Immature natural killer cell (primary cell): Measurements from ENCODE around the gene PDCD6IP. TPM values are rescaled to one million over a fixed set of nuclear protein-coding genes. Genes with fewer than 3 reads are reported as not detected.
"Not testable (repeated sequence)": the region's sequence is repeated elsewhere in the genome, so short reads cannot be mapped to it uniquely, and the experiment has no call there.

Experiments used
- DNase-seq, 3 donors: peaks; one replicate each; pipeline ENCODE4 v3.0.0; 2022; ENCODE audit warnings: mixed read lengths in 1 of 3
- H3K27ac Mint-ChIP-seq, 6 donors: one replicate each; pipeline ENCODE4 v1.8.0; 2020; ENCODE audit warnings: mixed read lengths in 6 of 6, mild to moderate bottlenecking in 5 of 6, inconsistent platforms in 4 of 6, moderate library complexity in 3 of 6
- H3K27me3 Mint-ChIP-seq, 3 donors: one replicate each; pipeline ENCODE4 v1.8.0; 2020 to 2021; ENCODE audit warnings: low read depth in 3 of 3, mild to moderate bottlenecking in 3 of 3, mixed read lengths in 3 of 3, moderate library complexity in 3 of 3, inconsistent platforms in 1 of 3
- H3K36me3 Mint-ChIP-seq, 3 donors: one replicate each; pipeline ENCODE4 v1.8.0; 2020; ENCODE audit warnings: mixed read lengths in 3 of 3, inconsistent platforms in 2 of 3, mild to moderate bottlenecking in 2 of 3
- H3K4me1 Mint-ChIP-seq, 2 donors: one replicate each; pipeline ENCODE4 v1.8.0; 2020; ENCODE audit warnings: inconsistent platforms in 2 of 2, mild to moderate bottlenecking in 2 of 2, mixed read lengths in 2 of 2, moderate library complexity in 1 of 2
- H3K4me3 Mint-ChIP-seq, 5 donors: one replicate each; pipeline ENCODE4 v1.8.0; 2020; ENCODE audit warnings: mild to moderate bottlenecking in 5 of 5, mixed read lengths in 5 of 5, inconsistent platforms in 3 of 5, moderate library complexity in 3 of 5
- H3K9me3 Mint-ChIP-seq, 6 donors: one replicate each; pipeline ENCODE4 v1.8.0; 2020; ENCODE audit warnings: mild to moderate bottlenecking in 6 of 6, mixed read lengths in 6 of 6, inconsistent platforms in 4 of 6, moderate library complexity in 3 of 6
- polyA plus RNA-seq, 3 donors: library from polyadenylated mRNA; unstranded; fragments of 300-500 nt; fragmentation: Illumina TruSeq; gene quantifications; one replicate each; pipeline ENCODE4 v1.2.3, GENCODE V29; 2021

Gene PDCD6IP
- polyA plus RNA-seq, 3 donors from 2014 or later = 52.8 to 99.8 (median 67.0) TPM

GRCh38 chr3:33781413-33781812 is 17.0 kb upstream of the PDCD6IP start:
- not testable (repeated sequence) for H3K9me3 Mint-ChIP-seq, DNase-seq, H3K27ac Mint-ChIP-seq, H3K36me3 Mint-ChIP-seq, H3K27me3 Mint-ChIP-seq, H3K4me1 Mint-ChIP-seq, H3K4me3 Mint-ChIP-seq

DNA sequence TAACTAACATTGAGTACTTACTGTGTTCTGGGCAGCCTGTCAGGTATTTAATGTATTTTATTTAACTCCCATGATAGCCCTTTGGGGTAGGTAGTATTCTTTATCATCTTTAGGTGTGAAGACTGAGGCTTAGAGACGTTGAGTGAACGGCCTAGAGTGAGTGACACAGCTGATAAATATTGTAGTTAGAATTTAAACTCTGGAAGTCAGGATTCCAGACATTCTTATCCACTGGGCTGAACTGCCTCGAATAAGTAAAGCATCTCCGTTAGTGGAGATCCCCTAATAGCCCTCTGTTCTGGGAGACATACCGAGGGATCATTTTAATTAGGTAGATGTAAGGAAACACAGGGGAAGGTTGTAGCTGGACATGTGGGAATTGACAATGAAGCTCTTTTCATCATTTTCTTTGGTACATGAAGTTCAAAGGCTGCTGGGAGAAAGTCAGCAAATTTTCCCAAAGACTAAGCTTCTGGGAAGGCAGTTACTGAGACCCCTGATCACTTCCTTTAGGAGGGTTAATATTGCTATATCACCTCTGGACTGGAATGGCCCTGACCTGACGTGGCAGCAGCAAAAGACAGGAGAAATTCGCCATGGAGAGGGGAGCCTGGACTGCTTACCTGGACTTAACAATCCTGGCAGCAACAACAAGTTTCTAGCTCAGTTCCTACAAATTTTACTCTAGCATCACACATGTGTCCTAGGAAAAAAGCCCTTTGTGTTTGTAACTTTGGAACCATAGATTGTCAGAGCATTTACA is 11.7 kb upstream of the PDCD6IP start:
- Mint-ChIP-seq H3K4me3 (peak overlapping the region in 2 of 5 donors; percentile 5 to 19), H3K27me3 (peaks cover 2 to 11% (median 4%) of the 10 kb centered on the region in 3 donors), H3K9me3 (no peaks in the 10 kb centered on the region), H3K27ac (no peak overlapping the region), H3K4me1 (peaks cover 0 to 2% of the 10 kb centered on the region in 2 donors), H3K36me3 (no peaks in the 10 kb centered on the region)
- no peak for DNase-seq

DNA sequence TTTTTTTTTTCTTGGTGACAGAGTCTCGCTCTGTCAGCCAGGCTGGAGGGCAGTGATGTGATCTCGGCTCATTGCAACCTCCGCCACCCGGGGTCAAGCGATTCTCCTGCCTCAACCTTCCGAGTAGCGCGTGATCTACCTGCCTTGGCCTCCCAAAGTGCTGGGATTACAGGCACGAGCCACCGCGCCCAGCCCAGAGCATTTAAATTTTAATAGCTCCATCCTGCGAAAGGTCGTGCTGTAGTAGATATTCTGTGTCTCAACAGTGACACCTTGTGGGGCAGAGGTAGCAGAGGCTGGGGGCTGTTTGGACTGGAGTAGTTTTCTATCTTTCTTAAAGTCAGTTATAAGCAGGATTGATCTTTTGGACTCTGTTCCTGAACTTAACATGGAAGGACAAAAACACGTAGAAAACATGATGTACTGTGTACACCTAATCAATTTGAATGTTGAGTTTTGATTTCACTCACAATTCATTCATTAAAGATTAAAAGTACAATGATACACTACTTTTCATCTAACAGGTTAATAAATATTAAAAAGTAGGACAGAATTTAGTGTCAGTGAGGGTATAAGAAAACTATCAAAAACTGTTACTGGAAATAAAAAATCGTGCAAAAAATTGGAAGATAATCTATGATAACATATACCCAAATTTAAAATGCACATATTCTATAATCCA is 11.0 kb upstream of the PDCD6IP start:
- peak overlapping the region in 2 of 5 donors; percentile 5 to 19 for H3K4me3 Mint-ChIP-seq
- H3K27me3 Mint-ChIP-seq = peaks cover 2 to 11% (median 6%) of the 10 kb centered on the region in 3 donors
- no peaks in the 10 kb centered on the region for H3K9me3 Mint-ChIP-seq
- peak; percentile 41 to 55 (median 47) for DNase-seq
- H3K4me1 Mint-ChIP-seq = peaks cover 0 to 2% of the 10 kb centered on the region in 2 donors
- H3K36me3 Mint-ChIP-seq = no peaks in the 10 kb centered on the region
- H3K27ac Mint-ChIP-seq = no peak overlapping the region

- no peak for DNase-seq
- Mint-ChIP-seq H3K27me3 (peaks cover 6 to 7% (median 6%) of the 10 kb centered on the region in 3 donors), H3K36me3 (no peaks in the 10 kb centered on the region), H3K27ac (no peak overlapping the region), H3K4me1 (peaks cover 0 to 2% of the 10 kb centered on the region in 2 donors), H3K9me3 (no peaks in the 10 kb centered on the region), H3K4me3 (no peak overlapping the region)
These were observed 9.1 kb upstream of the PDCD6IP start for GRCh38 chr3:33789183-33789954.

GRCh38 chr3:33790091-33790490 is 8.3 kb upstream of the PDCD6IP start:
- Mint-ChIP-seq H3K36me3 (no peaks in the 10 kb centered on the region), H3K9me3 (no peaks in the 10 kb centered on the region), H3K4me3 (no peak overlapping the region), H3K4me1 (peaks cover 0 to 2% of the 10 kb centered on the region in 2 donors), H3K27ac (no peak overlapping the region), H3K27me3 (peaks cover 6 to 7% (median 6%) of the 10 kb centered on the region in 3 donors)
- DNase-seq = no peak

- DNase-seq = no peak
- Mint-ChIP-seq H3K9me3 (no peaks in the 10 kb centered on the region), H3K36me3 (no peaks in the 10 kb centered on the region), H3K27ac (no peak overlapping the region), H3K4me3 (no peak overlapping the region), H3K27me3 (peaks cover 6 to 7% (median 6%) of the 10 kb centered on the region in 3 donors), H3K4me1 (peaks cover 0 to 2% of the 10 kb centered on the region in 2 donors)
These were observed 6.8 kb upstream of the PDCD6IP start for GRCh38 chr3:33791477-33792166.

- Mint-ChIP-seq H3K4me1 (no peaks in the 10 kb centered on the region), H3K4me3 (no peak overlapping the region), H3K27ac (no peak overlapping the region), H3K36me3 (no peaks in the 10 kb centered on the region), H3K27me3 (peaks cover 6% of the 10 kb centered on the region in 3 donors), H3K9me3 (no peaks in the 10 kb centered on the region)
- no peak for DNase-seq
These were observed 6.1 kb upstream of the PDCD6IP start for GRCh38 chr3:33792167-33792892.

GRCh38 chr3:33795131-33795530 is 3.3 kb upstream of the PDCD6IP start:
- H3K4me3 Mint-ChIP-seq = no peak overlapping the region
- H3K27ac Mint-ChIP-seq = no peak overlapping the region
- H3K4me1 Mint-ChIP-seq = peaks cover 21 to 23% of the 10 kb centered on the region in 2 donors
- no peak for DNase-seq
- no peaks in the 10 kb centered on the region for H3K9me3 Mint-ChIP-seq
- peaks cover 9 to 13% (median 9%) of the 10 kb centered on the region in 3 donors for H3K27me3 Mint-ChIP-seq
- H3K36me3 Mint-ChIP-seq = no peaks in the 10 kb centered on the region

GRCh38 chr3:33795856-33796536 is 2.4 kb upstream of the PDCD6IP start:
- H3K9me3 Mint-ChIP-seq = no peaks in the 10 kb centered on the region
- no peak for DNase-seq
- peak overlapping the region in 1 of 5 donors; percentile 1 for H3K4me3 Mint-ChIP-seq
- H3K27me3 Mint-ChIP-seq = peaks cover 7 to 11% (median 9%) of the 10 kb centered on the region in 3 donors
- H3K27ac Mint-ChIP-seq = no peak overlapping the region
- peaks cover 30 to 32% of the 10 kb centered on the region in 2 donors for H3K4me1 Mint-ChIP-seq
- no peaks in the 10 kb centered on the region for H3K36me3 Mint-ChIP-seq

DNA sequence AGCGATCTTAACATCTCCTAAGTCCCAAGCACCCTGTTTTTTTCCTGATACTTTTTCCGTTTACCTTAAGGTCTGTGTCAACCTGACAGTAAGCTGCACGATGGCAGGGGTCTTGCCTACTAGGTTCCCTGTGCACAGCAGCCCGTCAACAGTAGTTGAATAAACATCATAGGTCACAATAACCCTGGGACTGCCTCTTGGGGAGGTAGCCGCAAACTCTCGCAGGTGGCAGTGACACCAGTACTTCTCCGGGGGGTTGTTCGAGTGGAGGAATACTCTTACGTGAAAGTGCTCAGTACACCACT is 365 bp upstream of the PDCD6IP start:
- H3K27me3 Mint-ChIP-seq = peaks cover 4 to 11% (median 8%) of the 10 kb centered on the region in 3 donors
- H3K36me3 Mint-ChIP-seq = no peaks in the 10 kb centered on the region
- H3K4me1 Mint-ChIP-seq = peaks cover 41 to 50% of the 10 kb centered on the region in 2 donors
- H3K27ac Mint-ChIP-seq = peak overlapping the region; percentile 90 to 98 (median 92)
- DNase-seq = no peak
- peak overlapping the region; percentile 96 to 99 (median 97) for H3K4me3 Mint-ChIP-seq
- H3K9me3 Mint-ChIP-seq = no peaks in the 10 kb centered on the region

- no peaks in the 10 kb centered on the region for H3K9me3 Mint-ChIP-seq
- DNase-seq = no peak
- peak overlapping the region; percentile 90 to 98 (median 92) for H3K27ac Mint-ChIP-seq
- peaks cover 52 to 61% of the 10 kb centered on the region in 2 donors for H3K4me1 Mint-ChIP-seq
- peaks cover 0 to 3% (median 0%) of the 10 kb centered on the region in 3 donors for H3K36me3 Mint-ChIP-seq
- peak overlapping the region; percentile 96 to 99 (median 97) for H3K4me3 Mint-ChIP-seq
- H3K27me3 Mint-ChIP-seq = peaks cover 4 to 11% (median 5%) of the 10 kb centered on the region in 3 donors
These were observed 747 bp downstream of the PDCD6IP start for GRCh38 chr3:33799202-33799551.

GRCh38 chr3:33803252-33803651 is 4.8 kb downstream of the PDCD6IP start:
- H3K27me3 Mint-ChIP-seq = peaks cover 3 to 9% (median 4%) of the 10 kb centered on the region in 3 donors
- H3K36me3 Mint-ChIP-seq = peaks cover 0 to 3% (median 0%) of the 10 kb centered on the region in 3 donors
- peak overlapping the region in 1 of 5 donors; percentile 3 for H3K4me3 Mint-ChIP-seq
- peak overlapping the region in 1 of 6 donors; percentile 25 for H3K27ac Mint-ChIP-seq
- no peak for DNase-seq
- H3K4me1 Mint-ChIP-seq = peaks cover 76 to 87% of the 10 kb centered on the region in 2 donors
- no peaks in the 10 kb centered on the region for H3K9me3 Mint-ChIP-seq
